Activated T-cell treated with anti-CD3 and anti-CD28 coated beads for 4 hours (primary cell): ENCODE results near the gene NENF.
"Not testable (repeated sequence)": the region's sequence is repeated elsewhere in the genome, so short reads cannot be mapped to it uniquely, and the experiment has no call there.

Source experiments
- DNase-seq: peaks from one replicate; pipeline ENCODE4 v3.0.0-alpha.2; 2020

NENF gene

DNA sequence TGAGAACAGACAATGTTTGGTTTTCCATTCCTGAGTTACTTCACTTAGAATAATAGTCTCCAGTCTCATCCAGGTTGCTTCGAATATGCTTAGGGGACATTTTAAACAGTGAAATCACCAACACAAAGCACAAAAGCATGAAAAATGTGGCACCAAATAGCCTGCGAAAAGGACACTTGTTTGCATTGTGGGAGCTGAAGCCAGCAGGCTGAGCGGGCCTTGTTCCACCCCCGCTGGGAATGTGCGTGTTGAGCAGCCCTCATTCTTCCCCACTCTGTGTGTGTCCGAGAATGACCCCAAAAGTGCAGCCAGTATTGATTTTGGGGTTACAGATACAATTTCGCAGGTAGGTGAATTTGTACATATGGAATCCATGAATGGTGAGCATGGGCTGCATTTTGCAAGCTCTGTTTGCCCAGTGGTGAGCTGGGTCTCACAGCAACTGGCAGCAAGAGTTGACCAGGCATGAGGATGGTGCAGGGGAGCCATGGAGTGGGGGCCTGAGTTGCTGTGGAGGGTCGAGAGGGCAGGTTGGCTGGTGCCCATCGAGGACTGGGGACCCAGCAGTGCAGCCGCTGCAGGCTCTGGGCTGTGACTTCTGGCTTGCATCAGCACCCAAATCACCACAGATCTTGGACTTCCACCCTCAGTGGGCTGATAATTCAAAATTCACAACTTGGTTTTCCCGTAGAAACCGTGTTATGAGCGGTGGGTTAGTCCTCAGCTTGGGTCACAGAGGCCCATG, 29.4 kb downstream of the NENF start:
- no peak for DNase-seq

DNA sequence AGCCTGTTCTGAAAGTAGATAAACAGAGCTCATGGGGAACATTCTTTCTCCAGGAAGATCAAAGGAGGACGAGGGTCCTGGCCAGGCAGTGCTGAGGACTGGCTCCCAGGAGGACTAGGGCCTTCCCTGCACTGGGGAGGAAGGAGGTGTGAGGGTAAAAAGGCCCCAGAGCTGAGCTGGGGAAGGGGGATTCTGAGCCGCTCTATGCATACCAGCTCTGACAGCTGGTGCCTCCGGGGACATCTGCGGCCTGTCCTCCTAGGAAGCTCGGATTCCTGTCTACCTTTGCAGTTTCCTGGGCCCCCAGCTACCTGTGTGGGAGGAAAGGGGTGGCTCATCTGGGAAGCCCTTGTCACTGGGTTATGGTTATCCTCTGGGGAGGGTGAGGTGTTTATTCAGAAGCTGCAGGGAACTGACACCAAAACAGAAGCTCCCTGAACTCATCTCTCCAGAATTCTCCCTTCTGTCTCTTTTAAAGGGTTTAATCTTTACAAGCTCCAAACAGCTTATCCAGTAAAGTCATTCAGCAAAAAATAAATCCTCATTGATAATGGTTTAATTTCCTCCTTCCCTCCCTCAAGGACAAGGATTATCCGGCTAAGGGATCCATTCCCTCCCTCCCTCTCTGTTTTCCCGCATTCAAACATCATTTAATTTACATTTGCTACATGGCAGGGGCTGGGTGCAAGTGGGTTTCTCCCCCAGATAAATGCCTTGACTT, 31.0 kb downstream of the NENF start:
- no peak for DNase-seq

GRCh38 chr1:212465311-212465710, 32.6 kb downstream of the NENF start:
- no peak for DNase-seq

DNA sequence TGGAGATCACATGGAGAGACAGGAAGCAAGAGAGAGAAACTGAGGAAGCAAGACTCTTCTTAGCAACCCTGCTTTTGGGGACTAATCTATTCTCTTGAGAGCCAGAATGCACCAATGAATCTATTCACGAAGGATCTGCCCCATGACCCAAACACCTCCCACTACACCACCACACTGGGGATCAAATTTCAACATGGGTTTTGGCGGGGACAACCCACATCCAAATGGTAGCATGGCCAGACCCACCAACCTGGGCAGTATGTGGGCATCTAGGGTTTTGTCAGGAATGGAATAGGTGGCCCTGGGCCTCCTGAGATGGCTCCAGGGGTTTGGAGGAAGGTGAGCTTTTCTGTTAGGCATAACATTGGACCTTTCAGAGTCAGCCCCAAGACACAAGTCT, 33.7 kb downstream of the NENF start:
- DNase-seq = no peak

GRCh38 chr1:212466898-212467650, 34.4 kb downstream of the NENF start:
- no peak for DNase-seq

GRCh38 chr1:212467843-212468482, 35.2 kb downstream of the NENF start:
- DNase-seq = no peak

DNA sequence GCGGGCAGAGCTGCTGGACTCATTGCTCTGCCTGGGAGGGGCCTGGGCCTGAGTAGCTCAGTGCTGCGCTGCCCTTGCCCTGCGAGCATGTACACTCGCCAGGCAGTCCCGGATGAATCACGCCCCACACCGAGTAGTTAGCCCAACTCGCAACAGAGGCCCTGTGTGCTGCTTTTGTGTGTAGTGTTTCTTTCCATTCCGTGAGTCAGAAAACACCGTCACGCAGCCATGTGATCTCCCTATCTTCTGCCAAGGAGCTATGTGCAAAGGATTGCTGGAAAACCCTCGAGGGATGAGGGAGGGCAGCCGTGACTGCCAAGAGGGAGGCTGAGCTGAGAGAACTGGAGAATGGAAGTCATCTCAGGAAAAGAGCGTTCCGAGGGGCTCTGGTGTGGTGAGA, 37.3 kb downstream of the NENF start:
- no peak for DNase-seq

DNA sequence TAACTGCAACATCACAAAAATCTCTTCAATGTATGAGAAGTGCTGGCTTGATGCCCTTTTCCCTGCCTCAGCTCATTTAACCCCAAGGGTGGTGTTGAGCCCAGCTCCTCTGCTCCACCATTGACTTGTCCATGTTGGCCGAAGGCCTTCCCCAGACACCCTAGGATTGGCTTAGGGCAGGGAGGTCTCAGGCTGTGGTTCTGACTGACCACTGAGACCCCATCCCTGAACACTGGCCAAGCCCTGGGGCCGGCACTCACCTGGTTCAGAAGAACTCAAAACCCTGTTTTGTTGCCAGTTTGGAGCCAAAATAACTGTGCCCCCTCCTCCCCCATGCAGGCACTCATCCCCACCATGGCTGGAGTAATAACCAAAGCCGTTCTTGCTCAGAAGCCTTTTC, 38.6 kb downstream of the NENF start:
- DNase-seq = no peak

GRCh38 chr1:212471891-212472675, 39.4 kb downstream of the NENF start:
- no peak for DNase-seq

DNA sequence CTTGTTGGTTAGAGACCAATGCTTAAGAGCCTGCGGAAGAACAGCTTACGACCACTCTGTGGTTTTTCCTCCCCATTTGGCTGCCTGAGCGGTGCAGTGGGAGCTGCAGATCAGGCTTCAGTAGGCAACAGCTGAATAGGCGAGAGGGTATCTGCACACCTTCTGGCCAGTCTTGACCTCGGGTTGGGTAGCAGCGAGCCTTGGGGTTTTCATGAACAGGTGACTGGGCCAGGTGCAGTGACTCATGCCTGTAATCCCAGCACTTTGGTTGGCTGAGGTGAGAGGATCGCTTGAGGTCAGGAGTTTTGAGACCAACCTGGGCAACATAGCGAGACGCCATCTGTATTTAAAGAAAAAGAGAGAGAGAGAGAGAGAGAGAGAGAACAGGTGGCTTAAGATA, 41.0 kb downstream of the NENF start:
- DNase-seq = no peak

- no peak for DNase-seq
Measured at GRCh38 chr1:212475151-212475550, 42.4 kb downstream of the NENF start.

DNA sequence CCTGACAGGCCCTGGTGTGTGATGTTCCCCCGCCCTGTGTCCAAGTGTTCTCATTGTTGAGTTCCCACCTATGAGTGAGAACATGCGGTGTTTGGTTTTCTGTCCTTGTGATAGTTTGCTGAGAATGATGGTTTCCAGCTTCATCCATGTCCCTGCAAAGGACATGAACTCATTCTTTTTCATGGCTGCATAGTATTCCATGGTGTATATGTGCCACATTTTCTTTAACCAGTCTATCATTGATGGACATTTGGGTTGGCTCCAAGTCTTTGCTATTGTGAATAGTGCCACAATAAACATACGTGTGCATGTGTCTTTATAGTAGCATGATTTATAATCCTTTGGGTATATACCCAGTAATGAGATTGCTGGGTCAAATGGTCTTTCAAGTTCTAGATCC, 43.1 kb downstream of the NENF start:
- DNase-seq = not testable (repeated sequence)

- DNase-seq = peak; percentile 62
Measured at GRCh38 chr1:212477014-212477679, 44.4 kb downstream of the NENF start.

DNA sequence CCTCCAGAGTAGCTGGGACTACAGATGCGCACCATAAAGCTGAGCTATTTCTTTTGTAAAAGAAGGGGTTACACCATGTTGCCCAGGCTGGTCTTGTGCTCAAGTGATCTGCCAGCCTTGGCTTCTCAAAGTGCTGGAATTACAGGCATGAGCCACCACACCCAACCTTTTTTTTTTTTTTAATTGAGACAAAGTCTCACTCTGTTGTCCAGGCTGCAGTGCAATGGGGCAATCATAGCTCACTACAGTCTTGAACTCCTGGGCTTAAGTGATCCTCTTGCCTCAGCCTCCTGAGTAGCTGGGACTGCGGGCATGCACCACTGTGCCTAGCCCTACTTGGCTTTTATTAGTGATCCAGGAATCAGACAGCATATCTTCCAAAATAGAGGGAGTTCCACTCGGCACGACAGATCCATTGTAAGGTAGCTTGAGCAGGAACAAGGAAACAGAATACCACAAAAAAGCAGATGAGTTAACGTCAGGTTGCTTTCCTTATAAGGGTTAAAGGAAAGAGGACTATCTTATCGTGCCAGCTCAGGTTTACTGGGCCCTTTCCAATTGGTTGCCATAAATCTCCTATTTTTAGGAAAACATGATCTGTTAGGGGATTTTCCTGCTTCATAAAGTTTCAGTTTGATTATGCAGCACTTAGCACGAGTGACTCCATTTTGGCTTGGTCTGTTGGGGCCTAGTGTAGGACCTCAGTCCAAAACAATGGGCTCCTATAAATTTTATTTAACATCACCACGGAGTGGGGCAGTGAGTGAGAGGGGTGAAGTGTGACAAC, 45.2 kb downstream of the NENF start:
- no peak for DNase-seq

DNA sequence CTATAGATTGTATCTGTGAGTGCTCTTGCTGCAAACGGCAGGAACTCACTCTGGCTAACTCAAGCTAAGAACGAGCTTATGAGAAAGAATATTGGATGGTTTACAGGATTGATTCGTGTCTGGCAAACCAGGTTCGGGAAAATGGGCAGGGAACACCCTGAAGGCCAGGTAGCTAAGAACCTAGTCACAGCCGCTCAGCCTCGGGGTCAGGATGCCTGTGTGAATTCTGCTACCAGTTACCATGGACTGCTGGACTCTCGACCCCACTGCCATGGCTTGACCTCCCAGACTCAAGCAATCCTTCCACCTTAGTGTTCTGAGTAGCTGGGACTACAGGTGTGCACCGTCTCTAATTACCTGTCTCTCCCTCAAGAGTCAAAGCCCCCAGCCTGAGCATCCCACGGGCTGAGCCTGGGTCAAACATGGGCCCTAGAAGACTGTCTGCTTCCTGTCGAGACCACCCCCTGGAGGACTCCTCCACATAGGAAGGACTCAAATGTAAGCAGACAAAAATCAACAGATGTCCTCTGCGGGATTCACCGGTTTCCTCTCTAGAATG, 45.8 kb downstream of the NENF start:
- DNase-seq = no peak

- no peak for DNase-seq
Measured at GRCh38 chr1:212479188-212479587, 46.5 kb downstream of the NENF start.

DNA sequence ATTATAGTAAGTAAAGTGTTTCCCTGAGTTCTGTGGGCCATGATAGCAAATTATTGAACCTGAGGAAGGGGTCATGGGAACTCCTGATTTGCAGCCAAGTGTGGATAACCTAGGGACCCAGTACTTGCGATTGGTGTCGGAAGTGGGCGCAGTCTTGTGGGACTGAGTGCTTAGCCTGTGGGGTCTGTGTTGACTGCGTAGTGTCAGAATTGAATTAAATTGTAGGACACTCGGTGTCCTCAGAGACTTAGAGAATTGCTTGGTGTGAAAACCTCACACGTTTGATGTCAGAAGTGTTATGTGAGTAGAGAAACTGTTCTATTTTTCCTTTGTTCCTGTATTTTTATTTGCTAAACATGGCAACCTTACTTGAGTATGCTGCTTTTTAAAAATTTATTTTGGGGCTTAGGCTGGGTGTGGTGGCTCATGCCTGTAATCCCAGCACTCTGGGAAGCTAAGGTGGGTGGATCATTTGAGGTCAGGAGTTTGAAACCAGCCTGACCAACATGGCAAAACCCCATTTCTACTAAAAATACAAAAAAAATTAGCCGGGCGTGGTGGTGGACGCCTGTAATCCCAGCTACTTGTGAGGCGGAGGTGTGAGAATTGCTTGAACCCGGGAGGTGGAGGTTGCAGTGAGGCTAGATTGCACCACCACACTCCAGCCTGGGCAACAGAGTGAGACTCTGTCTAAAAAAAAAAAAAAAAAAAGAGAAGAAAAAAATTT, 48.2 kb downstream of the NENF start:
- not testable (repeated sequence) for DNase-seq

DNA sequence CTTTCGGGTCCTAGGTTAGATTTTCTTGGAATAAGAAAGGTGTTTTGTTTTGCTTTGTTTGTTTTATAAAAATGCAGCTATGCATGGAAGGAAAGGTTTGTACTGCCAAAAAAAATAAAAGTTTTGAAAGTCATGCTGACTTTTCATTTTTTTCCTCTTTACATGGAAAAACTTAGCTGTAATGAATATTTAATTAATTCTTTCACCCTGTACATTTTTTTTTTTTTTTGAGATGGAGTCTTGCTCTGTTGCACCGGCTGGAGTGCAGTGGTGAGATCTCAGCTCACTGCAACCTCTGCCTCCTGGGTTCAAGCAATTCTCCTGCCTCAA, 48.7 kb downstream of the NENF start:
- no peak for DNase-seq

DNA sequence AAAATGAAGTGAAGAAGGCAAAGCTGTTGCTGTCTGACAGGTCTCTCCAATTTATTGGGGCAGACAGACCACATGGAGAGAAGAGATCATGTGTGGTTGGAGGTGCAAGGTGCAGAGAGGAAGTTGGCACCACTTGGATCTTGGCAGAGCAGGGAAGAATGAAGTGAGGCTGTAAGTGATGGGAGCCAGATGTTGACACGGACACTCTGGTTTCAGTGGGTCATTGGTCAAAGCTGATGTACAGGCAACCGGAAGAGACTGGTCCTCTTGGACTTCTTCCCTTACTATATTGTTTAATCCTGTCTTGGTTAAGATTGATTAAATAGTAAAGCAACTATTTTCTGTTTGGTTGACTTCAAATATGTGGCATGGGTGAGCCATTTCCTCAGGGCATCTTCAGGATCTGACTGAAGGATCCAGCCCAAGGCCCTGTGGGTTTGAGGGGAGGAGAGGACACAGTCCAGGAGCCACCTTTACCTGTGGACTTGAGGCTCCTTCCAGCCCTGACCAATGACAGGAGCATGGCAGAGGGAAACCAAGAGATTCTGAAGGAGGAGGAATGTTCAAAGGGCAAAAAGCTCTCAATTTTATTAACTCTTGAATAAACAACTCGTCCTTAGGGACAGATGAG, 49.4 kb downstream of the NENF start:
- no peak for DNase-seq
